GM18505 (cell line): ENCODE measurements around the gene SKAP1.
A peak's percentile ranks its signal among the peaks of the same experiment; 100 is the strongest.
"Not testable (repeated sequence)": the region's sequence is repeated elsewhere in the genome, so short reads cannot be mapped to it uniquely, and the experiment has no call there.

Experiments used
- ATAC-seq: cut with Tn5 transposase; IDR thresholded peaks from one replicate; pipeline ENCODE4 v1.9.1; 2021; ENCODE audit not compliant: unreplicated experiment
- POLR2A ChIP-seq: IDR thresholded peaks from 4 replicates; pipeline ENCODE4 v1.6.1; 2011; ENCODE audit warnings: borderline replicate concordance; ENCODE audit not compliant: insufficient read depth, insufficient read length; ENCODE audit errors: extremely low read depth

The SKAP1 gene

GRCh38 chr17:48247038-48247437, 183.0 kb downstream of the SKAP1 start:
- no peak for ATAC-seq
- no peak for TF ChIP-seq POLR2A

- ATAC-seq = no peak
- TF ChIP-seq POLR2A = no peak
Observed at GRCh38 chr17:48246612-48247011, 183.4 kb downstream of the SKAP1 start.

GRCh38 chr17:48245465-48246033, 184.5 kb downstream of the SKAP1 start:
- ATAC-seq = not testable (repeated sequence)

- TF ChIP-seq POLR2A = no peak
- no peak for ATAC-seq
Observed at GRCh38 chr17:48244814-48245213, 185.2 kb downstream of the SKAP1 start.

- no peak for TF ChIP-seq POLR2A
- ATAC-seq = no peak
Observed at GRCh38 chr17:48244121-48244711, 185.8 kb downstream of the SKAP1 start.

- no peak for ATAC-seq
Observed at GRCh38 chr17:48241770-48242497, 188.1 kb downstream of the SKAP1 start.

GRCh38 chr17:48241131-48241591, 188.9 kb downstream of the SKAP1 start:
- no peak for TF ChIP-seq POLR2A
- peak; percentile 75 for ATAC-seq

More at GRCh38 chr17:48241770-48242497, 188.1 kb downstream of the SKAP1 start:
- no peak for TF ChIP-seq POLR2A

- no peak for ATAC-seq
- no peak for TF ChIP-seq POLR2A
Observed at GRCh38 chr17:48240562-48241130, 189.4 kb downstream of the SKAP1 start.

- no peak for TF ChIP-seq POLR2A
Observed at GRCh38 chr17:48240122-48240521, 189.9 kb downstream of the SKAP1 start.

GRCh38 chr17:48239603-48239995, 190.4 kb downstream of the SKAP1 start:
- ATAC-seq = no peak

More at GRCh38 chr17:48240122-48240521, 189.9 kb downstream of the SKAP1 start:
- no peak for ATAC-seq

GRCh38 chr17:48238933-48239602, 190.9 kb downstream of the SKAP1 start:
- no peak for TF ChIP-seq POLR2A
- ATAC-seq = no peak

More at GRCh38 chr17:48239603-48239995, 190.4 kb downstream of the SKAP1 start:
- no peak for TF ChIP-seq POLR2A

- no peak for TF ChIP-seq POLR2A
- no peak for ATAC-seq
Observed at GRCh38 chr17:48237456-48237855, 192.6 kb downstream of the SKAP1 start.

GRCh38 chr17:48236681-48237134, 193.3 kb downstream of the SKAP1 start:
- ATAC-seq = no peak
- TF ChIP-seq POLR2A = no peak
